HG03520 (cell line): ENCODE results near the gene DBH.
"Not testable (repeated sequence)": the region's sequence is repeated elsewhere in the genome, so short reads cannot be mapped to it uniquely, and the experiment has no call there.

Source experiments
- ATAC-seq: cut with Tn5 transposase; IDR thresholded peaks from one replicate; pipeline ENCODE4 v1.9.1; 2021; ENCODE audit warnings: mild to moderate bottlenecking, moderate library complexity; ENCODE audit not compliant: unreplicated experiment

Gene DBH

DNA sequence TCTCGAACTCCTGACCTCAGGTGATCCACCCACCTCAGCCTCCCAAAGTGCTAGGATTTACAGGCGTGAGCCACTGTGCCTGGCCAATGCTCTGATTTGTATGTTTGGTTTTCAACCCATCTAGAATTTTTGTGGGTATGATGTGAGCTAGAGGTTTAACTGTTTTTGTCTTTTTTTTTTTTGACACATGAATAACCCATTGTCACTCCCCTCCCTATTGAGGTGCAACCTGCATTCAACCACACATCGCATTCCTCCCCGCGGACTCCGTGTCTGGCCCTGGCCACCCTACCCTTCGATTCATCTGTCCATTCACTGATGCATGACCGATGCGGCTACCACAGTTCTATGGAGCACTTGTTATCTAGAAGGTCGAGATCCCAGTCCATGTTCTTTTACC is 17.4 kb upstream of the DBH start:
- ATAC-seq = no peak

DNA sequence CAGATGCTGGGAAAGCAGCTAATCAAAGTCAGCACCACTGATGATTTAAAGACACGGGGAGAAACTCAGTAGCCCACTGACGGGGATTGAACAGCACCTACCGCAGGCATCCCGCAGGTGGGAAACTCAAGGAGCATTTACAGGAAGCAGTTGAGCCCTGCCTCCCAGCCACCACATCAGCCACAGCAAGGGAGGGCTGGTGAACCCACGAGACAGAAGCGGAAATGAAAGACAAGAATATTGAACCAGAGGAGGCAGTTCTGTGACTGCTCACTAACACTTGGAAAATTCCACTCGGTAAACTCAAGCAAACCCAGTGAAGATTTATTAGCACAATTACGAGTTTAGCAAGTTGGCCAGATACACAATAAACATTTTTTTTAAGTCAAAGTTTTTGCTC is 16.4 kb upstream of the DBH start:
- no peak for ATAC-seq

DNA sequence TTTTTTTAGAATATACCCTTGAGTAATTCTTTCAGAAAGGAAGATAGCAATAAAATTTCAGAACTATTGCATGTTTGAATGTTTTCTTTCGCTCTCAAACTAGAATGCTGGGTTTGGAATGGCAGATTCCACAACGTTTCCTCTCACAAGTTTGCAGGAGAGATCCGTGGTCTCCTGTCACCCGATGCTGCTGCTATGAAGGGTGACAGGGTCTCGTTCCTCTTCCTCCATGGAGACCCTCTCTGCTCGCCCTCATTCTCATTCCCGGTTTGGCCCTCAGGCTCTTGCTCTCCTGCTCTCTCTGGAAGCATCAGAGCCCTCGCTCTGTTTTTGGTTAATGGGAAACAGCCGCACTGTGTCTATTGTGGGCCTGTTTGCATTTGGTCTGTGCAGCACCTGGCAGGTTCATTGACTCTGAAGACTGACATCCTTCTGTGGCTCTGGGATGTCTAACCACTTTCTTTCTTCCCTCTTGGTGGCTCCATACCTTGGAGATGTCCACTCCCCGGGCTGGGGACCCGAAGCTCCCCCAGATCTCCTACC is 14.4 kb upstream of the DBH start:
- ATAC-seq = no peak

DNA sequence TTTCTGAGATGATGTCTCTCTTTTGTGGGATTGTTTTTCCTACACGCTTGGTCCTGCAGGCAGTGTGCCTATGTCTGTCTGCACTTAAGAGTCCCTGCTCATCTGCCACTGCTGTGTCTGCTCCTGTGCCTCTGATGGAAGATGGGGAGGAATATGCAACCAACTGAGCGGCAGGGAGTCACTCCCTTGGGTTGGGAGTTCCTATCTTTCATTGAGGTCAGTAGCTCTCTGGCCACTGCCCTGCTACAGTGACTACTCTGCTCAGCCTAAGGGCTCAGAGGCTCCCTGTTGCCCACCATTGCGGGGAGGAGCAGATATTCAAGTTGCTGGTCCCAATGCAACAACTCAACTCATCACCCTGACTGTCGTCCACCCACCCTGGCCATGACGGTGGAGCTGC is 13.6 kb upstream of the DBH start:
- ATAC-seq = no peak

DNA sequence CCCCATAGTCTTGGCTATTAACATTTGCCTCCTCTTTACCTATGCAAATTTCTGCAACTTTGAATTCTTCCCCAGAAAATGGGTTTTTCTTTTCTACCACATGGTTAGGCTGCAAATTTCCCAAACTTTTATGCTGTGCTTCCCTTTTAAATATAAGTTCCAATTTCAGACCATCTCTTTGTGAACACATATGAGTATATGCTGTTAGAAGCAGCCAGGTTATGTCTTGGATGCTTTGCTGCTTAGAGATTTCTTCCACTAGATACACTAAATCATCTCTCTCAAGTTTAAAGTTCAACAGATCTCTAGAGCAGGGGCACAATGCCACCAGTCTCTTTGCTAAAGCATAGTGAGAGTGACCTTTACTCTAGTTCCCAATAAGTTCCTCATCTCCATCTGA is 10.2 kb upstream of the DBH start:
- not testable (repeated sequence) for ATAC-seq

DNA sequence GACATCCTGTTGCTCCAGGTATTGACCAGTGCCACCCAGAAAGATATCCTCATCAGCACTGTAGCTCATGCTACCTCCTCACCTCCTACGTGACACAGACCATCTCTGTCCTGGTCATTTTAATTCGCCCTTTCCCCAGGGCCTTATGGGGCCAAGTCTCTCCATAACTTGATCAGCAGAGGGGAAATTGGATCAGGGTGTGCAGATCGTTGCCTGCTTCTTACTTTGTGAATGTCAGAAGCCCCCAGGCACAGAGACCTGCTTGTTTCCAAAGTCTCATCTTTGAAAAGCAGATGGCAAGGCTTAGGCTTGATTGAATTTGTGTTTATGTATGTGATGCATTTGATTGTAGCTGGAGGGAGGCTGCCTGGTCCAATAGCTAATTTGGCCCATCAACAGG is 8.8 kb upstream of the DBH start:
- no peak for ATAC-seq

DNA sequence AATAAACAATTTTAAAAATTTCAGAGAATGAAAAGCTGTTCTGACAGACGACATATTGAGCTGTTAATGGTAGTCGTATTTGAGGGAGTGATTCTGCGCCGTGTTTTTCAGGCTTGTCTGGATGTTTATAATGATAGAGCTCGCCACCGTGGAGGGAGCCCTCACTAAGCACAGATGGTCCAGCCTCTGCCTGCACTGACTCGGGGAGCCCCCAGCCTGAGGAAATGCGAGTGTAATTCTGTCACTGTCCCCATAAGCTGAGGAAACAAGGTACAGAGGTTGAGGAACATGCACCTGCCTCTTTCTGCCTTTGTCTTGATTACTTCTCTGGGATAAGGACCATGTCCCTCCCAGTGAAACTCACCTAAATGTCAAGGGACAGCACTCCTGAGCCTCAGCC is 7.4 kb upstream of the DBH start:
- no peak for ATAC-seq

DNA sequence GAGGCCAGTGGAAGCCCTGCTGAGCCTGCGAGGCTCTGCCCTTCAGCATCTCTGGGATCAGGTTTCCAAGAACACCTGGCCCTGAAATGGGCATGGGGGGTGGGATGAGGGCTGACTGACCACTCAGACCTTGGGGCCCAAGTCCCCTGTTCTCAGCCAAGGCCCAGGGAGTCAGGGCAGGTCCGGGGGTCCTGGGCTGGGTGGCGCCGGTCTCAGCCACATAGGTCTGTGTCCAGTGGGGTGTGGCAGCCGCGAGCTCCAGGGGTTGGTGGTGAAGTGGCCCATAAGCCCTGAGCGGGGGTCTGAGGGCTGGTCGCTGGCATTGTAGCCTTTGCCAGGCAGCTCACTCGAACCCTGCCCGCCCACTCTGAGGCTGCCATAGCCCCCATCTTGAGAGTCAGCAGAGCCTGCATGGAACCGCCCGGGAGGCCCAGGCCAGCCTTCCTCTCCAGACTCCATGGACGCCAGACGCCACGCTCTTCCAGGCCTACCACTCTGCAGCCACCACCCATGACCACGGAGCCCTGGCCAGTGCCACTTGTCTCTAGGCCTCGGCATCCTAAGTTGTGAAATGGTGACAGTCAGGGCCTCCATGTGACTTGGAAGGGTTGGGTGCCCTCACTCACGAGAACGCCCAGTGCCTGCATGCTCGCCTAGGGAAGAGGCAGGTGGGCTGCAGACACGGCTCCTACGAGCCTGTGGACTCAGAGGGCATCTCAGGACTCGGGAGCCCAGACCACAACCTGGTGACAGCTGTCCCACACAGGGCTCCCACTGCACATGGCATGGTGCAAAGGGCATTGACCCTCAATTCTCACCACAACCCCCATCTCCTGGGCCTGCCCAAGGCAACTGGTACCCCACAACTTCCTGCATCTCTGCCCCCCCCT is 6.7 kb upstream of the DBH start:
- ATAC-seq = no peak

DNA sequence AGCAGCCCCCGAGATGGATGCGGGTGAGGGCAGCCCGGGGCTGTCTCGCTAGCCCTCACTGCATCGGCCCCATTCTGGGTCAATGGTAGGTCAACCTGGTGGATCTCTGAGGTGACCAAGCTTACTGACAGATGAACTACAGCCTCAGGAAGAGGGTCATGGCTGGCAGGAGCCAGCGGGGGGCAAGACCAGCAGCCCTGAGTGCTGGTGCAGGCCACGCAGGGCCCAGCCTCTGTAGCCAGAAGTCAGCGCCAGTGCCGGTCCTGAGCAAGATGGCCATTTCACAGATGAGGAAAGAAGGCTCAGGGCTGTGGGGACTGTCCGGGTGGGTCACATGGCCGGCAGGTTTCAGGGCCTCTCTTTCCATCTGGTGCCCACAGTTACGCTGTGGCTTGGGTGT is 5.1 kb upstream of the DBH start:
- no peak for ATAC-seq

DNA sequence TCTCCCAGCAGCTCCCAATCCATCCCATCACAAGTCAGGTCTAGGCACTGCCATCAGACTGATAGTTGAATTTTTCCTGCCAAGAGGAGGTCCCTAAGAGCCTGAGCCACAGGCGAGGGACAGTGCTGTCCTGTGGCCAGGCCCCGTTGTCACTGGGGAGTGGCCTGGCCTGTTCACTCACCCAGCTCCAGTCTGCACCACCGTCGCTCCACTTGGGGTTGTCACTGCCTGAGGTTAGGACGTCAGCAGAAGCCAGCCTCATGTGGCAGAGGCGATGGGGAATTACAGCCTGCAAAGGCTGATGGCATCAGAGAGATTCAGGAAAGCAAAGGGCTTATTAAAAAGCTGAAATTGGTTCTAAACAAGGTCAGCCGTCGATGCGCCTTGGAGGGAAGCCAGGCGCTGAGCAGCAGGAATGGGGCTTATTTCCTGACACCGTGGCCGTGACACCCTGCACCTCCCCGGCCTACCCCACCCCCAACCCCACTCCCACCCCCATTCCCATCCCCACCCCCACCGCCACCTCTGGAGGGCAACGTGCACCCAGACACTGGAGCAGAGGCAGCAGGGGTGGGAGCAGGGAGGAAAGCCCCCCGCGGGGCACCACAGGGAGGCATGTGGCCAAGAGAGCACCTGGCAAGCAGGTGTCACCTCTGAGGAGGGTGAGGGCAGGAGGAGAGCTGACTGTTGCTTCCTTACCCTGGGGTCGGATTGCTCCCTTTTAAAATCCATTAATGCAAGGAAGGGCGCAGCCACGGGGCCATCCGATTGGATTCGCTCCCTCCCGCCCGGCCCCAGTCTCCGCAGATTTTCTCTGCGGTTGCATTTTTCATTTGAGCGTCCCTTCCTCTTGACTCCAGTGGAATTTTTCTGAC is 3.1 kb upstream of the DBH start:
- ATAC-seq = no peak

DNA sequence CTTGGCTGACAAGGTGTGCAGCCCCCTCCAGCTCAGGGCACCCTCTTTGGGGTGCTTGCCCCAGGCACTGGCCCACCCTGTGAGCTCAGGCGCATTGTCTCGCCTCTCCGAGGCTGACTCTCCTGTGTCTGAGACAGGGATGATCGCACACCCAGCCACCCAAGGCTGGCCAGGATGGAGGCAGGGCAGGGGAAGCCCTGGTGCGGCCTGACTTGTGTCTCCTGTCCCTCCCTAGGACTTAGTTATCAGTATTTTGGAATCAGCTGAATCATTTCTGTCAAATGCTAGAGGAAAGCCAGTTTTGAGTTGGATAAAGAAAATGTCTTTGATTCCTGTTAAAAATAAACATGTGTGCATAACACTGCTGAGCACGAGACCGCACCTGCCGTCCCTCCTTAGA is 2.5 kb upstream of the DBH start:
- ATAC-seq = no peak

DNA sequence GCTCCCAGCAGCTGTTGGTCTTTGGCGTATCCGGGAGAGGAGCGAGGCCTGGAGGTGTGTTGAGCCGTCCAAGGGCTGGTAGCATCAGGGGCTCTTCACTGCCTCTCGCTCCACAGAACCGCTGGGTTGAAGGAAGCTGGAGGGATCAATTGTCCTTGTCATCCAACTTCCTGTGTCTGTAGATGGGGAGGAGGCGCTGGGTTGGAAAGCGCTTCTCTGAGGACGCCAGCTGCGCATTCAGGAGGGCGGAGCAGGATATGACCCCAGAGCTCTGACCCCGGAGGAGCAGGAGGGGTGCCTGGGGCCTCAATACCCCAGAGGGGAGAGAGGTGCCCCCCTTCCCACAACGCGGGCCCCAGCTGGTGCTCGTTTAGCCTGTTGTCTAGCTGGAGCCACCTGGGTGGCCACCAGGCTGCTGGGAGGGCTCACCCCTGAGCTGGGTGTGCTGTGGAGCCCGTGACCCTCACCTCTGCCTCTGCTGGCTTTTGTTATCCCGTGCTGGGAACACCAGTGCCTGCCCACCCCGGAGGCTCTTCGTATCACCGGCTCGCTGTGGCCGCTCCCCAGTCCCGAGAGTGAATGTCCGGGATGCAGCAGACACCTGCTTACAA is 2.0 kb upstream of the DBH start:
- no peak for ATAC-seq

DNA sequence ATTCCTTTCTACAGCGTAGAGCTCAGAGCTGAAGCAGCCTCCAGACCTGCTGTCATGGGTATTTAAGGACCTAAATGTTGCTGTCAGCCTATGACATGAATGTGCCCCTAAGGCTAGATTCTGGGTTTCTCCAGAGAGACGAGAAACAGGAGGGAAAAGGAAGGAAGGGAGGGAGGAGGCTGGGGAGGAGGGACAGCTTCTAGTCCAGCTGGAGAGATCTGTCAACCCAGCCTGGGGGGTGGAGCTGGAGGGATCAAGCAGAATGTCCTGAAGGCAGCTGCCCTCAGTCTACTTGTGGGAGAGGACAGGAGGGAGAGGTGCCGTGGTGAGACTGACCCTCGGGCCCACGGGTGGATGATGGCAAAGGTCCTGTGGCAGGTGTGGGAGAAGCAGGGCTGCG is 1.1 kb upstream of the DBH start:
- no peak for ATAC-seq

DNA sequence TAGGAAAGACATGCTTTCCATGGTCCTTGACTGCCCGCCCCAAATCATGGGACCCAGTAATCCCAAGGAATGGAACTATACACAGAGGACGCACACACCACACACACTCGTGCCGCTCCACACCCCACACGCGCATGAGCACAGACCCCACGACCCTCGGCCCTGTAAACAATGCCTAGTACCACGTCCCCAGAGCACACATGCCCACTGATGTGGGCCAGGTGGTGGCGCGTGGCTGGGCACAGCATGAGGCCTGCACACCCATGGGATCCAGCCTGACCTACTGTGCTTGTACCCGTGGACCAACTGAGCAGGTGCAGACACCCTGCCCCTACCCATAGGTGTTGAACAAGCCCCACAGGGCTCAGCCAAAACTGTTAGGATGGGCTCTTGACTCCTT is 739 bp downstream of the DBH start:
- no peak for ATAC-seq

DNA sequence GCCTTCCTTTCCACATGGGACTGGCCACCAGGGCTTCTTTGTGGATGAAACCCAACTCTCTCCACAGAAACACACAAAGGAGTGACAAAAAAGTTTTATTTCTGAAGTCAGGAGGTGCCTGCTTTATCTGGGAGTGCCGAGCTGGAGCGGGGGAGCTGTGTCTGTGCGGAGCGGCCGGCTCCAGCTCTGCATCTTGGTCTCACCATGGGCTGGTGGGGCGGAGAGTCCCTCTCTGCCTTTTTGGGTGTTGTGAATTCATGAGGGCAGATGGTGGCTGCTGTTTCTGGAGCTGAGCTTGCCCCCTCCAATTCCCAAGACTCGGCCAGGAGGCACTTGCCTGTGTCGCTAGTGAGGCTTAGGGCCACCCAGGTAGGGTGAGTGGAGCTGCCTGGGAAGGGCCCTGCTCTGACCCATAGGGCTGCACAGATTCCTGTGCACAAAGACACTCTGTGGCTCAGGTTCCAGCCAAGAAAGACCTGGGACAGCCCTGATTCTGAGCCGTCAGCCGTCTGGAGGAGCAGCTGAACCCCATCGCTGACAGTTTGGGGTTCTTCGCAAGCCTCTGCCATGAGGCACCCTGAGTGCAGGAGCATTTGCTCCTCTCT is 1.4 kb downstream of the DBH start:
- no peak for ATAC-seq

DNA sequence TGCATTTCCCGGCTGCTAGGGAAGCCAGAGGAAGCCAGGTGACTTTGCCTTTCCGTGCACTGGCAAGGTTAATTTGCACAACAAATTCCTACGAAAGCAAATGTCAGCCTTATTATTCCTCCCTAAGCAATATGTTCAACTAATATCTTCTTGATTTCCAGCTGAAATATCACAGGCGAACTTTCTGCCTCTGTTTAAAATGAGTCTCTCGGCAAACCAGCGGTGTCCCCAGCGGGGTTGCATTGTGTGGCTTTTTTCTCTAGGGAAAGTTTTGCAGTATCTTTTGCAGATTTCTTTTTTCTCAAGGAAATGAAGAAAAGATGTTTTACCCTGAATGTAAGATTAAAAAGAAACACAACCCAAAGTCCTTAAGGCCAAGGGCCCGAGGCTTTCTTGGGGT is 1.9 kb downstream of the DBH start:
- no peak for ATAC-seq

DNA sequence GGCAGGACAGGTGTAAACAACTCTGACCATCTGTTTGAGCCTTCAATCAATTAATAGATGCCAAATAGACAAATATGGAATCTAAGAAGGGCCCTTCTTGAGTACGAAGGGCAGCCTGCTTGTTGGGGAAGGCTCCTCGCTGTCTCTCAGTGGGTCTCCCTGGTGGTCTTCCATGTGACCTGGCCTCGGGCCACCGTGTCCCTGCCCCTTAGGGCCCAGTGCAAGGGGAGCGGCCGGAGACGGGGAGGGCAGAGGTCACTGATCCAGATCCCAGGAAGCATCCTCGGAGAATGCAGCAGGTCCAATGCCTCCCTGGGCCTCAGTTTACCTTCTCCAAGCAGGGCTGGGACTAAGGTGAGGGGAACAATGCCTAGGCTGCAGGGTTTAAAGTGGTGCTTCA is 2.5 kb downstream of the DBH start:
- ATAC-seq = no peak

DNA sequence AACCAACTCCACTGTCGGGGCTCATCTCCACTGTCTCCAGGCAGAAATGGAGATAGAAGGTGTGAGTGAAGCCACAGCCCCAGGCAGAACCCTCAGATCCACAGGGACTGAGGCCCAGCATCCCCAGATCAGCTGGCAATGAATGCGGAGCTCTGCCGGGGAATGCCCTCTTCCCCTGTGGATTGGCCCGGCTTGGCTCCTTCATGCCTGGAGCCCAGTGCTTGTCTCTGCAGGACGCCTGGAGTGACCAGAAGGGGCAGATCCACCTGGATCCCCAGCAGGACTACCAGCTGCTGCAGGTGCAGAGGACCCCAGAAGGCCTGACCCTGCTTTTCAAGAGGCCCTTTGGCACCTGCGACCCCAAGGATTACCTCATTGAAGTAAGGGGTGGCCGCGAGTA is 3.5 kb downstream of the DBH start:
- ATAC-seq = no peak

DNA sequence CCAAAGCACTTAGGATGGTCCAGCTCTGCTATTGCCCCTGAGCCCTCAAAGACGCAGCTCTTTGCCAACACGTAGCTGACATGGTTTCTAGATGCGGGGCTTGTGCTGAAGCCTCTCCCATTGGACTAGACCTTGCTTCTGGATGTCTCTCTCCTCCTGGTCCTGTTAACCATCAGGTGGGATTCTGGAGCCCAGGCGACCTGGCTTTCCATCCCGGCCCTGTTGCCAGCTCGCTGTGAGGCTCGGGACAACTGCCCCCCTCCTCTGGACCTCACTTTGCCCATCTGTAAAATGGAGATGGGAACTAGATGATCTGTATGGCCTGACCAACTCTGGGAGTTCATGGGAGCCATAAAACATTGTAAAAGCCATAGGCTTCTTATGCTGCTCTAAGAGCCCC is 4.0 kb downstream of the DBH start:
- ATAC-seq = no peak

DNA sequence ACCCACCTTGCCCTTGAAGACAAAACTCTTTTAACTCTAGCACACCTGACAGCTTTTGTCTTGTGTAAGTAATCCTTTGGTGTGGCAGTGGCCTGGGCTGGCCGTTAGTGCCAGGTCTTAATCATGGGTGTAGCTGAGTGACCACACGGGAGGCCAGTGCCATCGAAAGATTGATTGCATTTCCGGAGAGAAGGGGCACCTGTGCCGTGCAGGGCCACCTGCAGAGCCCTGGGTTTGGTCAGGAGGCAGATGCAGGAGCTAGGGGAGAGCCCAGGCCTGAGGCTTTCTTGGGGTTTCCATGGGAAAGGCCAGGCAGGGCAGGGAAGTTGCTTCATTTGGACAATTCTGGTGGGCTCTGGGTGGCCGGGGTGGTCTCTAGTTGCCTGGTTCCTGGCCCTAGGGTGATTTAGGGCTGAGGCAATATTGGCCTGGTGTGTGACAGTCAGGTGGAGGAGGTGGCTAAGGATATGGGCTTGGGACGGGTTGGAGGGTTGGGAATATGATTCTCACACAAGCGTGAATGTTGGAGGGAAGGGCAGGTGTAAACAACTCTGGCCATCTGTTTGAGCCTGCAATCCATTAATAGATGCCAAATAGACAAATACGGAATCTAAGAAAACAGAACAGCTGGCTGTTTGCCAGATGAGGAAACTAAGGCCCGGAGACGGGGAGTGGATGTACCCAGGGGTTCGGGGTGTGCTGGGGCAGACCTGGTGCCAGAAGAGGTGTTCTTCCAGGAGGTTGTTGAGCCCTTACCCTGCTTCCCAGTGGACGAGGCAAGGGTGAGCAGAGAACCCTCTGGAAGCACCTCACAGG is 4.6 kb downstream of the DBH start:
- ATAC-seq = no peak

DNA sequence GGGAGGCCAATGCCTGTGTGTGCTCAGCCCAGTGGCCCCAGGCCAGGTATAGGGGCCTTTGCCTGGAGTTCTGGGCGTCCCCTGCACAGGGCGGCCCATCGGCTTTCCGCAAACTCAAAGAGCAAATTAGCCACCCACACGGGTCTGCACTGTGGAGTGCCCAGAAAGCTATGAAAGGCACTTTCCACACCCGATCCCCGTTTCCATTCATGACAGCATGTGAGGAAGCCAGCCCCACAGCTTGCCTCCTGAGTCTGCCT is 5.2 kb downstream of the DBH start:
- ATAC-seq = no peak
